HepG2 (cell line): ENCODE measurements around the gene IFT22. TPM values are rescaled to one million over a fixed set of nuclear protein-coding genes. Genes with fewer than 3 reads are reported as not detected.

Source experiments
- ARID3A ChIP-seq: IDR thresholded peaks from 2 replicates; pipeline ENCODE4 v1.6.1; 2012; ENCODE audit warnings: low read depth, low read length, improper control_type of control experiment
- HNRNPK ChIP-seq: fragments of 200-400 bp; formaldehyde crosslinking; IDR thresholded peaks from 2 replicates; pipeline ENCODE4 v1.6.1; 2018; ENCODE audit warnings: low read length, low read depth, moderate library complexity, mild to moderate bottlenecking; ENCODE audit not compliant: poor library complexity, severe bottlenecking
- IKZF1 ChIP-seq: fragments of 450-650 bp; IDR thresholded peaks from 2 replicates; pipeline ENCODE4 v1.7.1; 2016
- RERE ChIP-seq: IDR thresholded peaks from 2 replicates; pipeline ENCODE4 v1.6.1; 2016; ENCODE audit warnings: low read depth, missing genetic modification reagents, missing compliant biosample characterization
- REXO4 ChIP-seq: sonication (generic); formaldehyde crosslinking; IDR thresholded peaks from 2 replicates; pipeline ENCODE4 v1.8.0; 2022; ENCODE audit warnings: missing genetic modification reagents, mild to moderate bottlenecking, borderline replicate concordance
- STAT6 ChIP-seq: sonication (generic); formaldehyde crosslinking; IDR thresholded peaks from 2 replicates; pipeline ENCODE4 v1.4.0; 2020; ENCODE audit warnings: missing genetic modification reagents, mild to moderate bottlenecking, borderline replicate concordance
- ZNF180 ChIP-seq: sonication (generic); formaldehyde crosslinking; IDR thresholded peaks from 2 replicates; pipeline ENCODE4 v1.4.0; 2020; ENCODE audit warnings: low read depth, missing genetic modification reagents, borderline replicate concordance
- ZNF264 ChIP-seq: sonication (generic); formaldehyde crosslinking; IDR thresholded peaks from 2 replicates; pipeline ENCODE4 v1.4.0; 2020; ENCODE audit warnings: missing genetic modification reagents
- ZNF292 ChIP-seq: sonication (generic); formaldehyde crosslinking; IDR thresholded peaks from 2 replicates; pipeline ENCODE4 v1.8.1; 2022; ENCODE audit warnings: mild to moderate bottlenecking, low read depth, missing genetic modification reagents, borderline replicate concordance
- ZNF598 ChIP-seq: sonication (generic); formaldehyde crosslinking; IDR thresholded peaks from 2 replicates; pipeline ENCODE4 v1.5.1; 2020; ENCODE audit warnings: mild to moderate bottlenecking, missing genetic modification reagents, borderline replicate concordance
- polyA plus RNA-seq, 8 experiments: library from polyadenylated mRNA; depleted of rRNA in 3 of 8; stranded (reverse) in 7 of 8; unstranded in 1 of 8; fragments of >200 nt; fragmentation: Illumina TruSeq in 4 of 8; extraction: Trizol in 4 of 8; gene quantifications; 2 replicates each; pipeline versions ENCODE4 v1.2.1 to v1.2.3, GENCODE V29; 2011 to 2016; ENCODE audit warnings: low read depth in 4 of 8, missing spikeins in 1 of 8, mixed read lengths in 1 of 8; ENCODE audit not compliant: insufficient read depth in 1 of 8
- total RNA-seq, 5 experiments: library from RNA; depleted of rRNA; stranded (reverse); fragments of >200 nt; fragmentation: Illumina TruSeq; extraction: Trizol; gene quantifications; 2 replicates each; pipeline ENCODE4 v1.2.3, GENCODE V29; 2016; ENCODE audit warnings: low read depth in 1 of 5
- TF ChIP-seq, protein P1 (sequence below): sonication (generic); formaldehyde crosslinking; IDR thresholded peaks from 2 replicates; pipeline ENCODE4 v1.8.0; 2023; ENCODE audit warnings: mild to moderate bottlenecking, missing genetic modification reagents
- TF ChIP-seq, protein P2 (sequence below): IDR thresholded peaks from 2 replicates; pipeline ENCODE4 v1.6.1; 2012; ENCODE audit warnings: low read length, improper control_type of control experiment

IFT22 gene
- total and polyA plus RNA-seq, 2 of the 13 experiments (the other 11 are each of a cell fraction or from before 2014, with no cell fraction given) = 8.9 to 14.5 TPM

DNA sequence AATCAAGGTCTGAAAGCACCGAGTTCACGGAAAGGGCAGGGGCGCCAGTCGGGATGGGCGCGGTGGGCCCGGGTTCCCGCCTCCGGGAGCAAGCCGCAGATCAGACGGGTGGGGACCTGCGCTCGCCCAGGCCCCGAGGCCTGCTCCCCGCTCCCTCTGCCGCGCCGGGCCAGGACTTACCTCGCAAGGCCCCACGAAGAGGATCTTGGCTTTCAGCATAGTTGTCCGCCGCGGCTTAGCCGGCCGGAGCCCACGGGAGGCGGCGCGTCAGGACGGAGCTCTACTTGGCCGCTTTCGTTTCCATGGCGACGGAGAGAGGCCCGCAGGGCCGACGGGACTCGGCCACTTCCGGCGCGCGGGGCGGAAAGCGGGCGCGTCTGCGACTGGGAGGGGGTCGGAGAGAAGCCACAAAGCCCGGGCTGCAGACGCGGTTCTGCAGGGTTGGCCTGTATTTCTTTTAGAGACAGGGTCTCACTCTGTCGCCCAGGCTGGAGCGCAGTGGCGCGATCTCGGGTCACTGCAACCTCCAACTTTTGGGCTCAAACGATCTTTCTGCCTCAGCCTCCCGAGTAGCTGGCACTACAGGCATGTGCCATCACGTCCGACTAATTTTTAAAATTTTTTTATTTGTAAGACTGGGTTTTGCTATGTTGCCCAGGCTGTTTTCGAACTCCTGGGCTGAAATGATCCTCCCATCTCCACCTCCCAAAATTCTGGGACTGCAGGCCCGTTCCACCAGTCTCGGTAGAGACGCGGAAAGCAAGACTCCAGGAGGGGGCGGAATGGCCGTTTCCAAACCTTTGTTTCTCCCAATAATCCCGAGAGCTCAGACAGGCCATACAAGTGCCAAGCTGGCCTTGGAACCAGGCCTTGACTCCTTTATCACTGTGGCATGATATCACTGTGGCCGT is at the start of gene IFT22 (continued):
- TF ChIP-seq, protein P1, sequence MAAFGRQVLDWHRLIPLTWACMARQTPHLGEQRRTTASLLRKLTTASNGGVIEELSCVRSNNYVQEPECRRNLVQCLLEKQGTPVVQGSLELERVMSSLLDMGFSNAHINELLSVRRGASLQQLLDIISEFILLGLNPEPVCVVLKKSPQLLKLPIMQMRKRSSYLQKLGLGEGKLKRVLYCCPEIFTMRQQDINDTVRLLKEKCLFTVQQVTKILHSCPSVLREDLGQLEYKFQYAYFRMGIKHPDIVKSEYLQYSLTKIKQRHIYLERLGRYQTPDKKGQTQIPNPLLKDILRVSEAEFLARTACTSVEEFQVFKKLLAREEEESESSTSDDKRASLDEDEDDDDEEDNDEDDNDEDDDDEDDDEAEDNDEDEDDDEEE (CRISPR knock-in tag) = no peak; the same call in 1 of the 2 replicates
- TF ChIP-seq, protein P2, sequence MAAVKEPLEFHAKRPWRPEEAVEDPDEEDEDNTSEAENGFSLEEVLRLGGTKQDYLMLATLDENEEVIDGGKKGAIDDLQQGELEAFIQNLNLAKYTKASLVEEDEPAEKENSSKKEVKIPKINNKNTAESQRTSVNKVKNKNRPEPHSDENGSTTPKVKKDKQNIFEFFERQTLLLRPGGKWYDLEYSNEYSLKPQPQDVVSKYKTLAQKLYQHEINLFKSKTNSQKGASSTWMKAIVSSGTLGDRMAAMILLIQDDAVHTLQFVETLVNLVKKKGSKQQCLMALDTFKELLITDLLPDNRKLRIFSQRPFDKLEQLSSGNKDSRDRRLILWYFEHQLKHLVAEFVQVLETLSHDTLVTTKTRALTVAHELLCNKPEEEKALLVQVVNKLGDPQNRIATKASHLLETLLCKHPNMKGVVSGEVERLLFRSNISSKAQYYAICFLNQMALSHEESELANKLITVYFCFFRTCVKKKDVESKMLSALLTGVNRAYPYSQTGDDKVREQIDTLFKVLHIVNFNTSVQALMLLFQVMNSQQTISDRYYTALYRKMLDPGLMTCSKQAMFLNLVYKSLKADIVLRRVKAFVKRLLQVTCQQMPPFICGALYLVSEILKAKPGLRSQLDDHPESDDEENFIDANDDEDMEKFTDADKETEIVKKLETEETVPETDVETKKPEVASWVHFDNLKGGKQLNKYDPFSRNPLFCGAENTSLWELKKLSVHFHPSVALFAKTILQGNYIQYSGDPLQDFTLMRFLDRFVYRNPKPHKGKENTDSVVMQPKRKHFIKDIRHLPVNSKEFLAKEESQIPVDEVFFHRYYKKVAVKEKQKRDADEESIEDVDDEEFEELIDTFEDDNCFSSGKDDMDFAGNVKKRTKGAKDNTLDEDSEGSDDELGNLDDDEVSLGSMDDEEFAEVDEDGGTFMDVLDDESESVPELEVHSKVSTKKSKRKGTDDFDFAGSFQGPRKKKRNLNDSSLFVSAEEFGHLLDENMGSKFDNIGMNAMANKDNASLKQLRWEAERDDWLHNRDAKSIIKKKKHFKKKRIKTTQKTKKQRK = no peak
- TF ChIP-seq RERE (CRISPR knock-in tag) (no peak), HNRNPK (no peak), ZNF264 (CRISPR knock-in tag) (no peak), STAT6 (no peak), ZNF292 (CRISPR knock-in tag) (peak; percentile 22; the same call in 1 of the 2 replicates), ZNF180 (CRISPR knock-in tag) (no peak), IKZF1 (no peak), REXO4 (no peak), ARID3A (no peak), ZNF598 (CRISPR knock-in tag) (0 out of 2 replicates have a peak, but pooled peaks have one; percentile 24)
